CD14-positive monocyte (primary cell): ENCODE data around the gene RSRC1. TPM values are rescaled to one million over a fixed set of nuclear protein-coding genes. Genes with fewer than 3 reads are reported as not detected.
A peak's percentile ranks its signal among the peaks of the same experiment; 100 is the strongest.

Experiments
- DNase-seq, 3 donors: peaks; one replicate each; pipeline ENCODE4 v3.0.0-alpha.2; 2011 to 2022
- H2AFZ ChIP-seq: 2 replicates; pipeline ENCODE4 v1.6.0; 2012; ENCODE audit warnings: mild to moderate bottlenecking, low read depth, low read length, inconsistent platforms; ENCODE audit not compliant: insufficient read depth, poor library complexity, severe bottlenecking
- H3K27ac ChIP-seq, 2 donors: 1 replicate in 1 of 2; 2 replicates in 1 of 2; pipeline ENCODE4 v1.5.1; 2012 to 2013; ENCODE audit warnings: low read length in 2 of 2, control low read depth in 1 of 2, inconsistent platforms in 1 of 2, low read depth in 1 of 2, mild to moderate bottlenecking in 1 of 2
- H3K27me3 ChIP-seq, 2 donors: one replicate each; pipeline versions ENCODE4 v1.6.0 to v1.6.1; 2011 to 2013; ENCODE audit warnings: low read length in 2 of 2; ENCODE audit not compliant: control insufficient read depth in 2 of 2, insufficient read depth in 2 of 2
- H3K36me3 ChIP-seq, 2 donors: replicated peaks in 1 of 2; 1 replicate in 1 of 2; 2 replicates in 1 of 2; pipeline versions ENCODE4 v1.5.1 to v1.6.1; 2012 to 2013; ENCODE audit warnings: low read length in 2 of 2, control low read depth in 1 of 2, inconsistent platforms in 1 of 2, mild to moderate bottlenecking in 1 of 2; ENCODE audit not compliant: insufficient read depth in 2 of 2, control insufficient read depth in 1 of 2
- H3K4me1 ChIP-seq, 2 donors: 1 replicate in 1 of 2; 2 replicates in 1 of 2; pipeline versions ENCODE4 v1.5.1 to v1.6.1; 2012 to 2013; ENCODE audit warnings: low read length in 2 of 2, control low read depth in 1 of 2, inconsistent platforms in 1 of 2, mild to moderate bottlenecking in 1 of 2, moderate library complexity in 1 of 2; ENCODE audit not compliant: insufficient read depth in 2 of 2, control insufficient read depth in 1 of 2
- H3K4me2 ChIP-seq: replicated peaks from 2 replicates; pipeline ENCODE3; 2012; ENCODE audit warnings: low read length, moderate library complexity, mild to moderate bottlenecking; ENCODE audit not compliant: poor library complexity, severe bottlenecking; ENCODE audit errors: extremely low read depth
- H3K4me3 ChIP-seq, 3 experiments: fragments of 200-600 bp in 1 of 3; sonication (generic) in 1 of 3; replicated peaks in 1 of 3; 1 replicate in 2 of 3; 2 replicates in 1 of 3; pipeline ENCODE4 v1.5.1; 2011 to 2013; ENCODE audit warnings: low read length in 3 of 3, mild to moderate bottlenecking in 3 of 3, control low read depth in 2 of 3, low read depth in 2 of 3, inconsistent platforms in 1 of 3, moderate library complexity in 1 of 3
- H3K79me2 ChIP-seq: 2 replicates; pipeline ENCODE4 v1.6.0; 2012; ENCODE audit warnings: mild to moderate bottlenecking, control low read depth, inconsistent platforms, low read length, moderate library complexity; ENCODE audit not compliant: insufficient read depth
- H3K9ac ChIP-seq: 2 replicates; pipeline ENCODE4 v1.6.0; 2017; ENCODE audit warnings: low read length, mild to moderate bottlenecking; ENCODE audit not compliant: insufficient read depth, poor library complexity, severe bottlenecking
- H3K9me3 ChIP-seq, 2 donors: replicated peaks in 1 of 2; 1 replicate in 1 of 2; 2 replicates in 1 of 2; pipeline versions ENCODE4 v1.5.1 to v1.6.1; 2012 to 2013; ENCODE audit warnings: low read length in 2 of 2, control low read depth in 1 of 2; ENCODE audit not compliant: control insufficient read depth in 1 of 2, insufficient read depth in 1 of 2
- H4K20me1 ChIP-seq: 2 replicates; pipeline ENCODE4 v1.6.0; 2012; ENCODE audit warnings: mild to moderate bottlenecking, low read length, control low read depth, moderate library complexity; ENCODE audit not compliant: insufficient read depth
- H3K27ac Mint-ChIP-seq, 7 donors: one replicate each; pipeline ENCODE4 v1.8.0; 2020; ENCODE audit warnings: mild to moderate bottlenecking in 7 of 7, mixed read lengths in 7 of 7, moderate library complexity in 6 of 7, inconsistent platforms in 2 of 7
- H3K27me3 Mint-ChIP-seq, 3 donors: one replicate each; pipeline ENCODE4 v1.8.0; 2021 to 2022; ENCODE audit warnings: low read depth in 3 of 3, mild to moderate bottlenecking in 3 of 3, mixed read lengths in 3 of 3, moderate library complexity in 3 of 3, inconsistent platforms in 1 of 3
- H3K36me3 Mint-ChIP-seq, 2 donors: one replicate each; pipeline ENCODE4 v1.8.0; 2020; ENCODE audit warnings: mixed read lengths in 2 of 2, inconsistent platforms in 1 of 2, mild to moderate bottlenecking in 1 of 2
- H3K4me1 Mint-ChIP-seq: one replicate; pipeline ENCODE4 v1.8.0; 2020; ENCODE audit warnings: mild to moderate bottlenecking, mixed read lengths
- H3K4me3 Mint-ChIP-seq, 2 donors: one replicate each; pipeline ENCODE4 v1.8.0; 2020; ENCODE audit warnings: mild to moderate bottlenecking in 2 of 2, mixed read lengths in 2 of 2, moderate library complexity in 1 of 2
- H3K9me3 Mint-ChIP-seq, 7 donors: one replicate each; pipeline ENCODE4 v1.8.0; 2020 to 2022; ENCODE audit warnings: mixed read lengths in 7 of 7, mild to moderate bottlenecking in 6 of 7, moderate library complexity in 6 of 7, inconsistent platforms in 2 of 7
- CTCF ChIP-seq: fragments of 200-600 bp; IDR thresholded peaks from one replicate; pipeline ENCODE4 v1.8.0; 2022; ENCODE audit warnings: antibody characterized with exemption, mild to moderate bottlenecking
- WGBS: methylation state at CpG from one replicate; pipeline ENCODE4 v1.1.5; 2013; ENCODE audit warnings: missing lambda C conversion rate; ENCODE audit not compliant: insufficient coverage; 5-methylcytosine and 5-hydroxymethylcytosine counted together
- intact Hi-C, 2 donors: fragments of 100-400 bp; cut with micrococcal nuclease; formaldehyde crosslinking; loops; one replicate each; pipeline versions ENCODE4 v1.15.0 to v1.15.1; 2023
- polyA plus RNA-seq, 3 donors: library from polyadenylated mRNA; depleted of rRNA in 1 of 3; unstranded in 2 of 3; stranded (reverse) in 1 of 3; fragments of 300-500 nt in 2 of 3; fragments of >200 nt in 1 of 3; fragmentation: Illumina TruSeq in 2 of 3; gene quantifications; 1 replicate in 2 of 3; 2 replicates in 1 of 3; pipeline ENCODE4 v1.2.3, GENCODE V29; 2012 to 2021

Gene RSRC1
- polyA plus RNA-seq, 3 donors: 6.6 to 31.7 (median 15.1) TPM

GRCh38 chr3:158101335-158102241 lies 8.3 kb upstream of the RSRC1 start:
- H3K9me3 ChIP-seq: peaks cover 0 to 36% of the 10 kb centered on the region in 2 donors
- no peaks in the 10 kb centered on the region for H3K36me3 ChIP-seq
- H3K9ac ChIP-seq: no peak overlapping the region
- Mint-ChIP-seq H3K27me3 (peaks cover 84 to 94% (median 88%) of the 10 kb centered on the region in 3 donors), H3K9me3 (peaks cover 0 to 48% (median 45%) of the 10 kb centered on the region in 7 donors), H3K36me3 (peaks cover 14 to 33% of the 10 kb centered on the region in 2 donors), H3K4me1 (peaks cover 58% of the 10 kb centered on the region), H3K4me3 (peak overlapping the region in 1 of 2 donors; percentile 67), H3K27ac (no peak overlapping the region)
- no peak for DNase-seq
- intact Hi-C loops: no loop called here
- H2AFZ ChIP-seq: no peak overlapping the region
- H4K20me1 ChIP-seq: peaks cover 3% of the 10 kb centered on the region
- no peak overlapping the region for H3K4me2 ChIP-seq
- H3K79me2 ChIP-seq: no peaks in the 10 kb centered on the region
- no peak for TF ChIP-seq CTCF
- WGBS: 10% methylated on average over 5 of the region's 14 CpGs
- H3K27me3 ChIP-seq: peaks cover 80 to 92% of the 10 kb centered on the region in 2 donors
- no peak overlapping the region for H3K27ac ChIP-seq
- H3K4me3 ChIP-seq: no peak overlapping the region
- H3K4me1 ChIP-seq: peaks cover 55 to 57% of the 10 kb centered on the region in 2 donors

- H3K4me1 Mint-ChIP-seq: peaks cover 59% of the 10 kb centered on the region
- Histone ChIP-seq H3K9ac (no peak overlapping the region), H3K27me3 (peaks cover 88 to 95% of the 10 kb centered on the region in 2 donors), H2AFZ (no peak overlapping the region), H4K20me1 (peaks cover 3% of the 10 kb centered on the region), H3K9me3 (peaks cover 0 to 39% of the 10 kb centered on the region in 2 donors), H3K4me1 (peaks cover 55 to 57% of the 10 kb centered on the region in 2 donors), H3K36me3 (no peaks in the 10 kb centered on the region), H3K79me2 (no peaks in the 10 kb centered on the region), H3K4me3 (peak overlapping the region in 1 of 3 experiments; percentile 54), H3K27ac (no peak overlapping the region), H3K4me2 (no peak overlapping the region)
- peaks cover 92 to 98% (median 96%) of the 10 kb centered on the region in 3 donors for H3K27me3 Mint-ChIP-seq
- peak overlapping the region in 1 of 2 donors; percentile 96 for H3K4me3 Mint-ChIP-seq
- intact Hi-C loops: no loop called here
- peaks cover 14 to 38% of the 10 kb centered on the region in 2 donors for H3K36me3 Mint-ChIP-seq
- no peak for TF ChIP-seq CTCF
- 9% methylated on average over 26 of the region's 28 CpGs for WGBS
- peak overlapping the region in 1 of 7 donors; percentile 35 for H3K27ac Mint-ChIP-seq
- no peak for DNase-seq
- H3K9me3 Mint-ChIP-seq: peaks cover 0 to 56% (median 50%) of the 10 kb centered on the region in 7 donors
Measured at GRCh38 chr3:158102242-158103080, 7.4 kb upstream of the RSRC1 start.
